Astrocyte (in vitro differentiated cells and primary cell): ENCODE measurements around the gene SLC16A10.

ENCODE experiments used
- EZH2 ChIP-seq: IDR thresholded peaks from 2 replicates; pipeline ENCODE4 v1.6.1; 2012; ENCODE audit warnings: mild to moderate bottlenecking, low read length, inconsistent platforms; ENCODE audit not compliant: insufficient read depth
- TF ChIP-seq, protein P1 (sequence below): IDR thresholded peaks from 2 replicates; pipeline ENCODE4 v1.5.1; 2011; ENCODE audit warnings: low read depth, mild to moderate bottlenecking, inconsistent platforms, low read length, moderate library complexity; ENCODE audit not compliant: insufficient read depth

DNA sequence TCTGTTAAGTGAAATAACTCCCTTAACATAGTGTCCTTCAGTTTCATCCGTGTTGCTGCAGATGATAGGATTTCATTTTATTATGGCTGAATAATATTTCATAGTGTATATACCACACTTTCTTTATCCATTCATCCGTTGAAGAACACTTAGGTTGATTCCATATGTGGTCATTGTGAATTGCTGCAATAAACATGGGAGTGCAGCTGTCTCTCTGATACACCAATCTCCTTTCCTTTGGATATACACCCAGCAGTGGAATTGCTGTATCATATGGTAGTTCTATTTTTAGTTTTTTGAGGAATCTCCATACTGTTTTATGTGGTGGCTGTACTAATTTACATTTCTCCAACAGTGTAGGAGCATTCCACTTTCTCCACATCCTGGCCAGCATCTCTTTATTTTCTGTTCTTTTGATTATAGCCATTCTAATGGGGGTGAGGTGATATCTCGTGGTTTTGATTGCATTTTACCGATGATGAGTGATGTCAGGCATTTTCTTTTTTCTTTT is 193.2 kb downstream of the SLC16A10 start:
- TF ChIP-seq, protein P1, sequence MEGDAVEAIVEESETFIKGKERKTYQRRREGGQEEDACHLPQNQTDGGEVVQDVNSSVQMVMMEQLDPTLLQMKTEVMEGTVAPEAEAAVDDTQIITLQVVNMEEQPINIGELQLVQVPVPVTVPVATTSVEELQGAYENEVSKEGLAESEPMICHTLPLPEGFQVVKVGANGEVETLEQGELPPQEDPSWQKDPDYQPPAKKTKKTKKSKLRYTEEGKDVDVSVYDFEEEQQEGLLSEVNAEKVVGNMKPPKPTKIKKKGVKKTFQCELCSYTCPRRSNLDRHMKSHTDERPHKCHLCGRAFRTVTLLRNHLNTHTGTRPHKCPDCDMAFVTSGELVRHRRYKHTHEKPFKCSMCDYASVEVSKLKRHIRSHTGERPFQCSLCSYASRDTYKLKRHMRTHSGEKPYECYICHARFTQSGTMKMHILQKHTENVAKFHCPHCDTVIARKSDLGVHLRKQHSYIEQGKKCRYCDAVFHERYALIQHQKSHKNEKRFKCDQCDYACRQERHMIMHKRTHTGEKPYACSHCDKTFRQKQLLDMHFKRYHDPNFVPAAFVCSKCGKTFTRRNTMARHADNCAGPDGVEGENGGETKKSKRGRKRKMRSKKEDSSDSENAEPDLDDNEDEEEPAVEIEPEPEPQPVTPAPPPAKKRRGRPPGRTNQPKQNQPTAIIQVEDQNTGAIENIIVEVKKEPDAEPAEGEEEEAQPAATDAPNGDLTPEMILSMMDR, result no peak
- no peak for TF ChIP-seq EZH2
